Inflammatory macrophage (primary cell): ENCODE data around the gene PSENEN.

Experiments used
- DNase-seq, 2 donors: peaks; one replicate each; pipeline ENCODE4 v3.0.0-alpha.2; 2020 to 2022
- total RNA-seq, 18 experiments: gene quantifications; one replicate each; lab custom pipeline; 2026; ENCODE audit warnings: mixed read lengths in 6 of 18, inconsistent platforms in 2 of 18; lab: John Stamatoyannopoulos, UW

PSENEN gene
- total RNA-seq = 4.8 to 12.3 (median 9.0) reads per million in 18 experiments

GRCh38 chr19:35745328-35746086 is at the start of gene PSENEN, which contains the start of gene U2AF1L4:
Gene PSENEN (plus strand): TSS chr19:35745651. CDS start chr19:35745931, 280 bp downstream.
Gene U2AF1L4 (minus strand): TSS chr19:35745418. CDS start chr19:35745391, 27 bp downstream.
- peak; percentile 100 for DNase-seq

GRCh38 chr19:35695895-35696422 is 49.5 kb upstream of the PSENEN start:
- no peak for DNase-seq

- no peak for DNase-seq
These were observed 48.6 kb upstream of the PSENEN start for GRCh38 chr19:35696835-35697234.

- peak; percentile 96 to 98 for DNase-seq
These were observed 43.0 kb upstream of the PSENEN start for GRCh38 chr19:35702223-35703012.

GRCh38 chr19:35703343-35703742 is 42.1 kb upstream of the PSENEN start:
- no peak for DNase-seq

GRCh38 chr19:35704218-35704617 is 41.2 kb upstream of the PSENEN start, which contains the start of gene ZBTB32:
Gene ZBTB32 (plus strand): TSS chr19:35704558. CDS start chr19:35714627, 10,069 bp downstream.
- peak; percentile 10 to 36 for DNase-seq

GRCh38 chr19:35708391-35708790 is 37.1 kb upstream of the PSENEN start:
- no peak for DNase-seq

- DNase-seq = no peak
These were observed 34.4 kb upstream of the PSENEN start for GRCh38 chr19:35710784-35711723.

- DNase-seq = no peak
These were observed 32.6 kb upstream of the PSENEN start for GRCh38 chr19:35712567-35713505.

- no peak for DNase-seq
These were observed 32.0 kb upstream of the PSENEN start for GRCh38 chr19:35713506-35713850.

- no peak for DNase-seq
These were observed 31.5 kb upstream of the PSENEN start for GRCh38 chr19:35713904-35714495.

GRCh38 chr19:35714601-35715354 is 30.7 kb upstream of the PSENEN start:
- no peak for DNase-seq

GRCh38 chr19:35715355-35715809 is 30.1 kb upstream of the PSENEN start:
- DNase-seq = no peak

GRCh38 chr19:35715981-35716800 is 29.3 kb upstream of the PSENEN start:
- no peak for DNase-seq

GRCh38 chr19:35716801-35717664 is 28.4 kb upstream of the PSENEN start:
- peak; percentile 92 to 96 for DNase-seq

GRCh38 chr19:35717665-35718344 is 27.6 kb upstream of the PSENEN start, which contains the start of gene KMT2B:
Gene KMT2B (plus strand): TSS chr19:35718003. CDS start chr19:35718019, 16 bp downstream.
- DNase-seq = no peak
